ENCODE measurements around the gene THOC5.

THOC5 gene

DNA sequence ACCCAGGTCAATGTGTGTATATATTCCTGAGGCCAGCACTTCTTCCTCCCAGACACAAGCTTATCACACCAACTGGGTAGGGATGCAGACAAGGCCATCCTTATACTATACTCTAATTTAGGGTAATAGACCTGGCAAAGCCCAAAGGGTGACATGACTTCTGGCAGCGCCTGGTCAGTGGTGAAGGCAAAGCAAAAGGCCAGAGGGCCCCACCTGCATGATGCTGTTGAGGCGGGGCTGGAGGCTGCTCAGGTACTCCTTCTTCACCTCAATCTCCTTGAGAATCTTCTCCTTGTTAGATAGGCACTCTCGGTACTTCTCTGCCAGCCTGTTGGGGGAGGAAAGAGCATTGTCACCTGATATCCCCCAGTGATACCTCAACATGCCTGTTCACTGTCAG is 17.1 kb downstream of the THOC5 start:
- Histone ChIP-seq H3K36me3 (ENCODE audit: insufficient read depth, low read length) (peaks cover 31% of the 10 kb centered on the region), H3K9ac (ENCODE audit: low read depth, low read length) (no peak overlapping the region)

DNA sequence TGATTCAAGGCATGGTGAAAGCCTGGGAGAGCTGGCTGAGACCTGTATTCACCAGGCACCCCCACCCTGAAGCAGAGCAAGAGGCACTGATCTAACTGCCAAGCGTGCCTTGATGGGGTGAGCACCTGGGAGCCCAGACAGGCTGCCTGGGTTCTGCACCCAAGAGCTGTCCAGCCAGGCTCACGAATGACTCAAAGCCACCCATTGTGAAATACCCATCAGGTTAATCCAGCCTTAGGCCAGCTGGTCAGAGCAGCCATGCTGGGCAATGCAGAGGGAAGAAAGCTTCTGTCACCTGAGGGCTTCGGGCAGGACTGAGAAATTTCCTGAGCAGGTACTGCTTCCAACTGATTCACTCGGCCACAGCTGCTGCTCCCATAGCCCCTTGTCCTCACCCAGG is 22.1 kb downstream of the THOC5 start:
- Histone ChIP-seq H3K4me1 (ENCODE audit: insufficient read depth, low read length) (no peaks in the 10 kb centered on the region), H3K9ac (ENCODE audit: low read depth, low read length) (no peak overlapping the region), H3K9me3 (ENCODE audit: control insufficient read depth, insufficient read depth, low read length) (no peaks in the 10 kb centered on the region), H3K36me3 (ENCODE audit: insufficient read depth, low read length) (peaks cover 36% of the 10 kb centered on the region)

More for the DNA sequence above, 17.1 kb downstream of the THOC5 start:
- Histone ChIP-seq H3K4me1 (ENCODE audit: insufficient read depth, low read length) (no peaks in the 10 kb centered on the region), H3K9me3 (ENCODE audit: control insufficient read depth, insufficient read depth, low read length) (no peaks in the 10 kb centered on the region)

DNA sequence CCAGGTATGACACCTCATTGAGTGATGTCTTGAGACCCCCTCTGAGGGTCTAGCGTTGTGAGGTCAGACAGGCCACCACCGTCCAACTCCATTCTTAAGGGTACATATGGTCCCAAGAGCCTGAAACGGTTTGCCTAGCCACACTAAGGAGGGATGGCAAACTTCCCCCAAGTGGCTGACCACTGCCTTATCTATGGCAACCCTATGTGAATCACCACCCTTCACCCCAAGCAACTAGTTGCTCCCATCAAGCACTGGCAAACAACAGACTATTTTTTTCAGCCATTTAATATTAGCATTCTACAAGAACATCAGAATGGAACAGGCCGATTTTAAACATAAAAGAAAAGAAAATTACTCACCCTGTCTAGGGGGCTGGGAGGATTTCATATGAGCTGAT is 22.8 kb downstream of the THOC5 start:
- Histone ChIP-seq H3K36me3 (ENCODE audit: insufficient read depth, low read length) (peaks cover 29% of the 10 kb centered on the region), H3K9ac (ENCODE audit: low read depth, low read length) (no peak overlapping the region), H3K9me3 (ENCODE audit: control insufficient read depth, insufficient read depth, low read length) (no peaks in the 10 kb centered on the region), H3K4me1 (ENCODE audit: insufficient read depth, low read length) (no peaks in the 10 kb centered on the region)

DNA sequence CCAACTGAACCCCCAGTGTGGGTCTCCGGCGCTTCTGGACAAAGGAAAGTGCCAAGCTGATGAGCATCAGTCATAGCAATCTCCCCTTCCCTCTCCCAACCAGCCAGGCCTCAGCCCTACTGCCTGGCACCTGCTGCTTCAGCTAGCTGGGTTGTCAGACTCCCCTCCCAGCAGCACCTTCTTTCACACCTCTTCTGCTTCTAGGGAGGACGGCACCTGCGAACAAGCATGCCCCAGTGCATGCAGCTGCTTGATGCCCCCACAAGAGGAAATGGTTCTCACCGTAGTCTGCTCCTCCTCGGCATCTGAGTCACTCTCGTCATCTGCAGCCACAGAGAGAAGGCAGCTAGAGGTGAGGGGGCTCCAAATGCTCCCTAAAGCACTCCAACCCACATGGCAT is 25.4 kb downstream of the THOC5 start:
- H3K9ac ChIP-seq (ENCODE audit: low read depth, low read length): no peak overlapping the region
- no peaks in the 10 kb centered on the region for H3K4me1 ChIP-seq (ENCODE audit: insufficient read depth, low read length)
- H3K36me3 ChIP-seq (ENCODE audit: insufficient read depth, low read length): peaks cover 39% of the 10 kb centered on the region
- no peaks in the 10 kb centered on the region for H3K9me3 ChIP-seq (ENCODE audit: control insufficient read depth, insufficient read depth, low read length)

DNA sequence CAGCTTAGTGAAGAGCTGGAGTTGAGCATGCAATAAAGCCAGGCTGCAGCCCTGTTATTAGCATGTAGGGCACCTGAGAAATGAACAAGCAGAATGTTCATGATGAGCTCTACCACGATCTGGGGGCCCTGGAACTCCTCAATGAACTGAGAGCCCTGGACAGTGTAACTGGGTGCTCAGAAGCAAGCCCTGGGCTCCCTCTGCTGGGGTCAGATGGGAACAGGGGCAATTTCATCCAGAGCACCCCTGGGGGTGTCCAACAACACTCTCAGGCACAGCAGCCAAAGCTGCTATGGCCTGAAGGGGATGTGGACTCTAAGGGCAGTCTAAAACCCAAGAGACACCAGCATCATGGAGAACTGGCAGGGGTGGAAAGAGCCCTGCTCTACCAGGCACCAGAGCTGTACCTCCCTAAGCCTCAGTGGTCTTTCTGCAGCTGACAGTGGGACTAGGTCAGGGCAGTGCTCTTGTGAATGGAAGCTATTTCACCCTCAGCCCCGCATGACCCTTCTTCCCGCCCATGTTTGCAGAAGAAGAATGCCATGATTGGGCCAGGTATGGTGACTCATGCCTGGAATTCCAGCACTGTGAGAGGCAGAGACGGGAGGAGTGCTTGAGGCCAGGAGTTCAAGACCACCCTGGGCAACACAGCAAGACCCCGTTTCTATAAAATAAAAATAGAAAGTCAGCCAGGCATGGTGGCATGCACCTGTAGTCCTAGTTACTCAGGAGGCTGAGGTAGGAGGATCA is 28.9 kb downstream of the THOC5 start:
- no peak overlapping the region for H3K9ac ChIP-seq (ENCODE audit: low read depth, low read length)
- H3K9me3 ChIP-seq (ENCODE audit: control insufficient read depth, insufficient read depth, low read length): no peaks in the 10 kb centered on the region
- H3K4me1 ChIP-seq (ENCODE audit: insufficient read depth, low read length): no peaks in the 10 kb centered on the region
- peaks cover 49% of the 10 kb centered on the region for H3K36me3 ChIP-seq (ENCODE audit: insufficient read depth, low read length)

DNA sequence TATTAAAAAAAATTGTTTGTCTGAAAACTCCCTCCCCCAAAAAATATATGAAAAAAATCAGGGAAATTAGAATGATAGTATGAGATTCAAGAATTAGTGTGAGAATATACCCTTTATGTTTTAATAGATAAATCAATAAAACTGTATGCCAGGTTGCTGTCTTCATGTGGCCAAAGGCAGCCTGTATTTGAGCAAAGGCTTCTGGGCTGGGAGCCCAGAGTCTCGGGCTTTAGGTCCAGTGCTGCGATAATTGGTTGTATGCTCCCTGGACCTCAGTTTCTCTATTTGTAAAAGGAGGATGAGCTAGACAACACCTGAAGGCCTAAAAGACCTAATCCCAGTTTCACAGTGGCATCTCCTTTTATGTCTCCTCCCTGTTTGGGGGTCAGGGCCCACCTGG is 29.8 kb downstream of the THOC5 start:
- Histone ChIP-seq H3K4me1 (ENCODE audit: insufficient read depth, low read length) (no peaks in the 10 kb centered on the region), H3K36me3 (ENCODE audit: insufficient read depth, low read length) (peaks cover 48% of the 10 kb centered on the region), H3K9ac (ENCODE audit: low read depth, low read length) (no peak overlapping the region), H3K9me3 (ENCODE audit: control insufficient read depth, insufficient read depth, low read length) (no peaks in the 10 kb centered on the region)

DNA sequence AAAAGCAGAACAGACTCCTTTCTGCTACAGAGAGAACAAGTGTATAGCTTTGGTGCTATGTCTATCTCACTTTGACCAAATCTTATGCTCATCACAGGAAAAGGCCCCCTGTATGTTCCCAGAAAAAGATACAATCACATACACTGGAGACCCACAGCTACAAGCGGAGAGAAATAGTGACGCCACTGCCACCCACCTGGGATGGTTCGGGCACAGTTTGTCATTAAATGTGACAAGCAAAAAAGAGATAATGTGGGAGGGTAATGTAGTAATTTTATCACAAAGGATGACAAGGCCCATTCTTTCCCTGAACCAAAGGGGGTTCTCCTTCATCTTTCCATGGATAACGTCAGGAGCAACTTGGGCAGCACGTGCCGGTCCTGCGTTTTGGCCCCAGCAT is 32.0 kb downstream of the THOC5 start:
- peaks cover 47% of the 10 kb centered on the region for H3K36me3 ChIP-seq (ENCODE audit: insufficient read depth, low read length)
- H3K4me1 ChIP-seq (ENCODE audit: insufficient read depth, low read length): no peaks in the 10 kb centered on the region
- no peaks in the 10 kb centered on the region for H3K9me3 ChIP-seq (ENCODE audit: control insufficient read depth, insufficient read depth, low read length)
- H3K9ac ChIP-seq (ENCODE audit: low read depth, low read length): no peak overlapping the region

DNA sequence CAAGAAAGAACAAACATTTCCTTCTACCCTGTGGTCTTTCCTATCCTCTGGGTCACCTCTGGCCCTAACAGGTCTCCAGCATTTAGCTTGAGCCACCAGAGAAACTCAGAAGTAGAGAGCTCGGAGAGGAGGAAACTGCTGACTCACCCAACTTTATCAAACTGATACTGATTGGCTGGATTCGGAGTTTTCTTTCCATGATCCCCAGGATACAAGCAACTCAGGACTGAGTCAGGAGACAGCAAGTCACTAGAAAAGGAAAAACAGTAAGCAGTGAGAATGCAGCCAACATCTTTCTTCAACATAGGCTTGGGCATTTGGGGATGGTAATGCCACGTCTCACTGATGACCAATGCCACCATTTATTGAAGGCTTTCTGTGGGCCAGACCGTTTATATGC is 32.7 kb downstream of the THOC5 start:
- Histone ChIP-seq H3K36me3 (ENCODE audit: insufficient read depth, low read length) (peaks cover 54% of the 10 kb centered on the region), H3K9ac (ENCODE audit: low read depth, low read length) (no peak overlapping the region), H3K9me3 (ENCODE audit: control insufficient read depth, insufficient read depth, low read length) (no peaks in the 10 kb centered on the region), H3K4me1 (ENCODE audit: insufficient read depth, low read length) (no peaks in the 10 kb centered on the region)

DNA sequence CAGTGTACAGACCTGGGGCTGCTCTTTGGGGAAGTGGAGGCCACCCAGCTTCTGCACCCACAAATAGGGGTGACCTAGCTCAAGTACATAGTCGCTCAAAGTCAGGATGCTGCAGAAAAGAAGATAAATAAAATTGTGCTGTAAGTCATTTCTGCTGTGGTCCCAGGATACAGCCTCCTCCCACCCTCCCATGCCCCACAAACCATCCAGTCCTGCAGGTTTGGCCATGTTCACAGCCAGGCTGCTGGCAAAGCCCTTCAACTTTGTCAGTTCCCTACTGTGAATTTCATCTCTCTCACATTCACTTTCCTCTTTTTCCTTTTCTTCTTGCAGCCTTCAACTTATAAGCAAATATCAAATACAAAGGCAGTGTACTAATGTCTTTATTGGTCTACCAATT is 33.6 kb downstream of the THOC5 start:
- H3K4me1 ChIP-seq (ENCODE audit: insufficient read depth, low read length): no peaks in the 10 kb centered on the region
- H3K36me3 ChIP-seq (ENCODE audit: insufficient read depth, low read length): peaks cover 49% of the 10 kb centered on the region
- no peak overlapping the region for H3K9ac ChIP-seq (ENCODE audit: low read depth, low read length)
- no peaks in the 10 kb centered on the region for H3K9me3 ChIP-seq (ENCODE audit: control insufficient read depth, insufficient read depth, low read length)

DNA sequence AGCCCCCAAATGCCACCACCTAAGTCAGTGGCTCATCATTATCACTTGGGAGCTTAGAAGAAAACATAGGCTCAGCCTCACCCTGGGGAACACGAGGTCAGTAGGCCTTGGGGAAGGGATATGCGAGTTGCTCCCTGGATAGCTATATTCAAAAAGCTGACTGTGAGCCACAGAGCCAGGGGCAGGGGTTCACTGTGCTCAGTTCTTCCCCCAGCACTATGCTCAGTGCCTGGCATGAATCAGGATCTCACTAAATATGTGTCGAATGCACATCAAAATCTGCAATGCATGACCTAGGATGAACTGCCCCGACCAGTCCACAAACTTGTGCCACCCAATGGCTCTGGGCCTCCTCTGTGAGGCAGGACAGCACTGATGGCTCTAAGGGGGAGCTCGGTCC is 35.1 kb downstream of the THOC5 start:
- Histone ChIP-seq H3K9me3 (ENCODE audit: control insufficient read depth, insufficient read depth, low read length) (no peaks in the 10 kb centered on the region), H3K9ac (ENCODE audit: low read depth, low read length) (no peak overlapping the region), H3K4me1 (ENCODE audit: insufficient read depth, low read length) (no peaks in the 10 kb centered on the region), H3K36me3 (ENCODE audit: insufficient read depth, low read length) (peaks cover 39% of the 10 kb centered on the region)

DNA sequence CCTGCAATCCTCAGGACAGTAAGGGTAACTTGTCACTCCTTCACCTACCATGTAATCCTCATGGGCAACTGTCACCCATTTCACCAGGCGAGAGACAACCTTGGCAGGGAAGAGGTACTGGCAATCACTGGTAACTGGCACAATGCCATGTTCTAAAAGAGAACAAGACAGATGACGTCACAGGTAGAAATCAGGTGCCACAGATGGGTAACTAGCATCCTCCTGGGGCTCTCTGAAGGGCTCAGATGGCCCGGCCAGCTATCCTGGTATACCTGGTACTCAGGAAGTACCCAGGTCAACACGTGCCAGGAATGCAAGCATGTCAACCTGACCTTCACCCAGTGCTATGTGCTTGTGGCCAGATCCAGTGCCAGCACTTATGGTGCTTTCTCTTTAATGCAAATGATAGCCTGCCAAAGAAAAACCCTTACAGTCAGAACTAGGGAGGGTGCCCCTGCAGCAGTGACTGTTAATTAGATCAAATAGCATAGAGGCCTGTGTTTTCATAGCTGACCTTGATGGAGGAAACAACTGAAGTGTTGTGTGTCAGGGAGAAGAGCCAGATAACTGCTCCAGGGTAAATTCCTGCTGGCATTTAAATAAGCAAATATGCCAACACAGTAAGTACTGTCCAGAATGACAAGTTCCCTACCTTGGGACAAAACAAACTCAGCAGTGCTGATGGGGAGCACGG is 36.2 kb downstream of the THOC5 start:
- H3K4me1 ChIP-seq (ENCODE audit: insufficient read depth, low read length): no peaks in the 10 kb centered on the region
- H3K36me3 ChIP-seq (ENCODE audit: insufficient read depth, low read length): peaks cover 37% of the 10 kb centered on the region
- no peak overlapping the region for H3K9ac ChIP-seq (ENCODE audit: low read depth, low read length)
- H3K9me3 ChIP-seq (ENCODE audit: control insufficient read depth, insufficient read depth, low read length): no peaks in the 10 kb centered on the region

DNA sequence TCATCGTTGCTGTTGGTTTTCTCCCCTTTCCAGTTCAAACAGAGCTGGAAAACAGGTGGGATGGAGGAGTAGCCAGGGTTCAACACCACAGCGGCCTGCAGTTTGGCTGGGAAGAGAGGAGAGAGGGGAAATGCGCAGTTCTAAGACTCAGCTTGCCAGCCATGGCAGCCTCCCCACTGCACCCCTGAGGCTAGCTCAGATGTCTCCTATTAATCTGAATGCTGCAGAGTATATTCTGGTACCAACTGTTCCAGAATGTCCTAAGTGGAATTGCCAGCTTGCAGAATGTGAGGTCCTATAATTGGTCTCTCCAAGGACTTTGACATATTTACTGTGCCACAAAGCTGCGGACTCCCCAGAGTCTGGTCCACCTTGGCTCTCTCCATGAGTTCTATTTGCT is 41.5 kb downstream of the THOC5 start:
- H3K36me3 ChIP-seq (ENCODE audit: insufficient read depth, low read length): peaks cover 21% of the 10 kb centered on the region
- no peaks in the 10 kb centered on the region for H3K4me1 ChIP-seq (ENCODE audit: insufficient read depth, low read length)
- H3K9me3 ChIP-seq (ENCODE audit: control insufficient read depth, insufficient read depth, low read length): no peaks in the 10 kb centered on the region
- H3K9ac ChIP-seq (ENCODE audit: low read depth, low read length): no peak overlapping the region

DNA sequence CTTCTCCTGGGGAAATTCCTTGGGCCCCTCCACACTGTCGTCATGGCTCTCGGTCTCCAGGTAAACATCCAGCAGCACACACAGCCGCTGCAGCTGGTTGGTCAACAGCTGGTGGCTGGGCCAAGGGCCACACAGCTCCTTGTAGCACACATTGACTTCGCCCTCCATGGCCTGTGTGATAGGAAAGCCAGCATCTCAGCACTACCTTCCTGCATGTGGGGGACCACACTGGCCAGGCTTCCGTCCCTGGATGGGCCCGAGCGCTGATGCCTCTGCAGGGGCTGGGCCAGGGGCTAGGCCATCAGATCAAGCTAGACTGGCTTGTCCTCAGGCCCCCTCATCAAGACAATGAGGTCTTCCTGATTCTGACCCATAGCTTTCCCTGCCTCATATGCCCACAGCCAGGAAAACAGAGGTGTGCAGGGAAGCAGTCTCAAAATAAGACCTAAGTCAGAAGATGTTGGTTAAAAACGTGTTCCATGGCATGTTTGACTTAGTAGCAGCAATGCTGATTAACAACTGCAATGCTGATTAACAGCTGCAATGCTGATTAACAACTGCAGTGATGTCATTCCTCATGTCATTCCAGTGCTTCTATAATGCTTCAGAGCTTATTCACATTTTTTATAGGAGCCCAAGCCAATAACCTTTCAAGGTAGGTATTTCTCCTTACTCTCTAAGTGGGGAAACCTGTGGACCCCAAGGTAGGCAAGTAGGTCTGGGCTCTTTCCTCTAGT is 42.3 kb downstream of the THOC5 start:
- no peaks in the 10 kb centered on the region for H3K4me1 ChIP-seq (ENCODE audit: insufficient read depth, low read length)
- no peak overlapping the region for H3K9ac ChIP-seq (ENCODE audit: low read depth, low read length)
- peaks cover 22% of the 10 kb centered on the region for H3K36me3 ChIP-seq (ENCODE audit: insufficient read depth, low read length)
- H3K9me3 ChIP-seq (ENCODE audit: control insufficient read depth, insufficient read depth, low read length): no peaks in the 10 kb centered on the region

DNA sequence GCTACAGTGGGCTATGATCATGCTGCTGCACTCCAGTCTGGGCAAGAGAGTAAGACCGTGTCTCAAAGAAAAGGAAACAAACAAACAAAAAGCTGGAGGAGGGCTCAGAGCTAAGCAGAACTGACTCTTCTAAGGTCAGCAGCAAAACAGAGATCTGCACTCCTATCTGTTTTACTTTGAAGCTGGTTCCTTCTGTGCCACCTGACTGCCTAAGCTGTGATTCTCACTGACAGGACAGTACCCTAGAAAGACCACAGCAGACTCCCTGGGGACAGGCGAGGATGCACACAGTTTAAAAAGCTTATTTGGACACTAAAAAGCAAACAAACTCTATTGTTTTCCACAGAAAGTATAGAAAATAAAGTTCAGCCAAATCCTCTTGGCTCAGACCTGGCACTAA is 43.0 kb downstream of the THOC5 start:
- Histone ChIP-seq H3K36me3 (ENCODE audit: insufficient read depth, low read length) (peaks cover 17% of the 10 kb centered on the region), H3K9ac (ENCODE audit: low read depth, low read length) (no peak overlapping the region), H3K9me3 (ENCODE audit: control insufficient read depth, insufficient read depth, low read length) (no peaks in the 10 kb centered on the region), H3K4me1 (ENCODE audit: insufficient read depth, low read length) (no peaks in the 10 kb centered on the region)

DNA sequence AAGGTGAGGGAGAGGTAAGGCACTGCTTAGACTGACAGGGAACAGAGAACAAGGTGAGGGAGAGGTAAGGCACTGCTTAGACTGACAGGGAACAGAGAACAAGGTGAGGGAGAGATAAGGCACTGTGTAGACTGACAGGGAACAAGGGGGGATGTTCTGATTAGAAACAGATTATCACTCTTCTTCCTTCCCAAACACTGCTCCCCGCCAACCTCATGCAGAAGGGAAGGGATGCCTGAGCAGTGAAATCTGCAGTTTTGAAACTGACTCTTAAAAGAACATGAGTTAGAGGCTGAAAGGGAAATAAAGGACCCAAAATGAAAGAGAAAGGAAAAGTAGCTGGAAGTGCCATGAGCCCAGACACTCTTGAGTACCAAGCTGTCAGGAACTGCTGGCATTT is 43.7 kb downstream of the THOC5 start:
- peaks cover 22% of the 10 kb centered on the region for H3K36me3 ChIP-seq (ENCODE audit: insufficient read depth, low read length)
- H3K9me3 ChIP-seq (ENCODE audit: control insufficient read depth, insufficient read depth, low read length): no peaks in the 10 kb centered on the region
- H3K9ac ChIP-seq (ENCODE audit: low read depth, low read length): no peak overlapping the region
- H3K4me1 ChIP-seq (ENCODE audit: insufficient read depth, low read length): no peaks in the 10 kb centered on the region
